ENCODE results near the gene NCOA7.
"Not testable (repeated sequence)": the region's sequence is repeated elsewhere in the genome, so short reads cannot be mapped to it uniquely, and the experiment has no call there.

The NCOA7 gene

DNA sequence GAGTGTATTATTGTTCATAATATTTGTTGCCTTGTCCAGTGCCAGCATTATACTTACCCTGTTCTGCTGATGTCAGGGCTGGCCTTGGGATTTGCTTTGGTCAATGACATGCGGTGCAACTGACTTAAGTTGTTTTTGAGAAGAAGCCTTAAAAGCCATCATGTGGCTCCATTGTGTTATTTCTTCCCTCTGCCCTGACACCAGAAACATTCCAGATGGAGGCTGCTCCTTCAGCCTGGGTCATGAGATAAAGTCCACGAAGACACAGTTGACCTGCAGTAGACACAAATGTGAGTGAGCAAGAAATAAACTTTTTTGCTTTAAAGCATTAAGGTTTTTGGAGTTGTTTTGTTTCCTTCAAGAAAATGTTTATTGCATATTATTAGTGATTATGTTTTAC, 158.3 kb downstream of the NCOA7 start (continued):
- TF ChIP-seq, protein P1, sequence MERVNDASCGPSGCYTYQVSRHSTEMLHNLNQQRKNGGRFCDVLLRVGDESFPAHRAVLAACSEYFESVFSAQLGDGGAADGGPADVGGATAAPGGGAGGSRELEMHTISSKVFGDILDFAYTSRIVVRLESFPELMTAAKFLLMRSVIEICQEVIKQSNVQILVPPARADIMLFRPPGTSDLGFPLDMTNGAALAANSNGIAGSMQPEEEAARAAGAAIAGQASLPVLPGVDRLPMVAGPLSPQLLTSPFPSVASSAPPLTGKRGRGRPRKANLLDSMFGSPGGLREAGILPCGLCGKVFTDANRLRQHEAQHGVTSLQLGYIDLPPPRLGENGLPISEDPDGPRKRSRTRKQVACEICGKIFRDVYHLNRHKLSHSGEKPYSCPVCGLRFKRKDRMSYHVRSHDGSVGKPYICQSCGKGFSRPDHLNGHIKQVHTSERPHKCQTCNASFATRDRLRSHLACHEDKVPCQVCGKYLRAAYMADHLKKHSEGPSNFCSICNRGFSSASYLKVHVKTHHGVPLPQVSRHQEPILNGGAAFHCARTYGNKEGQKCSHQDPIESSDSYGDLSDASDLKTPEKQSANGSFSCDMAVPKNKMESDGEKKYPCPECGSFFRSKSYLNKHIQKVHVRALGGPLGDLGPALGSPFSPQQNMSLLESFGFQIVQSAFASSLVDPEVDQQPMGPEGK (CRISPR knock-in tag; IDR thresholded peaks at IDR 0.05; ENCODE audit: borderline replicate concordance): no peak
- no peak for TF ChIP-seq ZNF8 (CRISPR knock-in tag; IDR thresholded peaks at IDR 0.05)
- TF ChIP-seq TOX (CRISPR knock-in tag; IDR thresholded peaks at IDR 0.05; ENCODE audit: borderline replicate concordance): no peak
- TF ChIP-seq, protein P2, sequence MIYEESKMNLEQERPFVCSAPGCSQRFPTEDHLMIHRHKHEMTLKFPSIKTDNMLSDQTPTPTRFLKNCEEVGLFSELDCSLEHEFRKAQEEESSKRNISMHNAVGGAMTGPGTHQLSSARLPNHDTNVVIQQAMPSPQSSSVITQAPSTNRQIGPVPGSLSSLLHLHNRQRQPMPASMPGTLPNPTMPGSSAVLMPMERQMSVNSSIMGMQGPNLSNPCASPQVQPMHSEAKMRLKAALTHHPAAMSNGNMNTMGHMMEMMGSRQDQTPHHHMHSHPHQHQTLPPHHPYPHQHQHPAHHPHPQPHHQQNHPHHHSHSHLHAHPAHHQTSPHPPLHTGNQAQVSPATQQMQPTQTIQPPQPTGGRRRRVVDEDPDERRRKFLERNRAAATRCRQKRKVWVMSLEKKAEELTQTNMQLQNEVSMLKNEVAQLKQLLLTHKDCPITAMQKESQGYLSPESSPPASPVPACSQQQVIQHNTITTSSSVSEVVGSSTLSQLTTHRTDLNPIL (CRISPR knock-in tag; IDR thresholded peaks at IDR 0.05; ENCODE audit: low read depth): no peak
- TF ChIP-seq ARNTL (CRISPR knock-in tag; IDR thresholded peaks at IDR 0.05; ENCODE audit: borderline replicate concordance, low read depth): no peak
- no peak for TF ChIP-seq RARB (CRISPR knock-in tag; IDR thresholded peaks at IDR 0.05)
- no peak for TF ChIP-seq GLIS3 (CRISPR knock-in tag; IDR thresholded peaks at IDR 0.05)
- no peak for TF ChIP-seq OSR1 (CRISPR knock-in tag; IDR thresholded peaks at IDR 0.05)
- no peak for TF ChIP-seq TCF4 (CRISPR knock-in tag; IDR thresholded peaks at IDR 0.05; ENCODE audit: borderline replicate concordance)
- no peak for TF ChIP-seq ZC3H10 (CRISPR knock-in tag; IDR thresholded peaks at IDR 0.05)

DNA sequence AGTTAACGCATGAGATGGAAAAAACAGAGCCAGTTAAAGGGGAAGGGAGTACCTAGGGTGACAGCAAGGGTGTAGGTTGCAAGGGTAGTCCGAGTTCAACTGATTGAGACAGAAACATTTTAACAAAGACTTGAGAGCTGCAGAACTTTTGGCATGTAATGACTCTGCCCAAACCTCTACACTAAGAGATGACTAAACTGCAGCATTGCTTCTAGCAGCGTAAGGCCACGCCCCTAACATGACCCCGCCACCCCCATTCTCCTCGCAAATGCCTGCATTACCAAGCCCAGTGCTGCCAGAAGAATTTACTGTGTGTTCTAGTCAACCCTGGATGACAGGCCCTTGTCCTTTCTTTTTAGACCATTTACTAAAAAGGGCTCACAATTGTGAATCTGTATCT, 159.5 kb downstream of the NCOA7 start:
- no peak for TF ChIP-seq OSR1 (CRISPR knock-in tag; IDR thresholded peaks at IDR 0.05)
- TF ChIP-seq, protein P2 (CRISPR knock-in tag; IDR thresholded peaks at IDR 0.05; ENCODE audit: low read depth): no peak
- no peak for TF ChIP-seq BACH2 (CRISPR knock-in tag; IDR thresholded peaks at IDR 0.05; ENCODE audit: borderline replicate concordance)
- TF ChIP-seq ISL1 (CRISPR knock-in tag; IDR thresholded peaks at IDR 0.05): no peak
- TF ChIP-seq, protein P3, sequence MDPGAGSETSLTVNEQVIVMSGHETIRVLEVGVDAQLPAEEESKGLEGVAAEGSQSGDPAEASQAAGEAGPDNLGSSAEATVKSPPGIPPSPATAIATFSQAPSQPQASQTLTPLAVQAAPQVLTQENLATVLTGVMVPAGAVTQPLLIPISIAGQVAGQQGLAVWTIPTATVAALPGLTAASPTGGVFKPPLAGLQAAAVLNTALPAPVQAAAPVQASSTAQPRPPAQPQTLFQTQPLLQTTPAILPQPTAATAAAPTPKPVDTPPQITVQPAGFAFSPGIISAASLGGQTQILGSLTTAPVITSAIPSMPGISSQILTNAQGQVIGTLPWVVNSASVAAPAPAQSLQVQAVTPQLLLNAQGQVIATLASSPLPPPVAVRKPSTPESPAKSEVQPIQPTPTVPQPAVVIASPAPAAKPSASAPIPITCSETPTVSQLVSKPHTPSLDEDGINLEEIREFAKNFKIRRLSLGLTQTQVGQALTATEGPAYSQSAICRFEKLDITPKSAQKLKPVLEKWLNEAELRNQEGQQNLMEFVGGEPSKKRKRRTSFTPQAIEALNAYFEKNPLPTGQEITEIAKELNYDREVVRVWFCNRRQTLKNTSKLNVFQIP (CRISPR knock-in tag; IDR thresholded peaks at IDR 0.05; ENCODE audit: borderline replicate concordance, low read depth): no peak
- TF ChIP-seq, protein P1 (CRISPR knock-in tag; IDR thresholded peaks at IDR 0.05; ENCODE audit: borderline replicate concordance): no peak
- no peak for TF ChIP-seq ARNTL (CRISPR knock-in tag; IDR thresholded peaks at IDR 0.05; ENCODE audit: borderline replicate concordance, low read depth)
- no peak for TF ChIP-seq ESRRG (CRISPR knock-in tag; IDR thresholded peaks at IDR 0.05)
- TF ChIP-seq, protein P4, sequence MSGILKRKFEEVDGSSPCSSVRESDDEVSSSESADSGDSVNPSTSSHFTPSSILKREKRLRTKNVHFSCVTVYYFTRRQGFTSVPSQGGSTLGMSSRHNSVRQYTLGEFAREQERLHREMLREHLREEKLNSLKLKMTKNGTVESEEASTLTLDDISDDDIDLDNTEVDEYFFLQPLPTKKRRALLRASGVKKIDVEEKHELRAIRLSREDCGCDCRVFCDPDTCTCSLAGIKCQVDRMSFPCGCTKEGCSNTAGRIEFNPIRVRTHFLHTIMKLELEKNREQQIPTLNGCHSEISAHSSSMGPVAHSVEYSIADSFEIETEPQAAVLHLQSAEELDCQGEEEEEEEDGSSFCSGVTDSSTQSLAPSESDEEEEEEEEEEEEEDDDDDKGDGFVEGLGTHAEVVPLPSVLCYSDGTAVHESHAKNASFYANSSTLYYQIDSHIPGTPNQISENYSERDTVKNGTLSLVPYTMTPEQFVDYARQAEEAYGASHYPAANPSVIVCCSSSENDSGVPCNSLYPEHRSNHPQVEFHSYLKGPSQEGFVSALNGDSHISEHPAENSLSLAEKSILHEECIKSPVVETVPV (CRISPR knock-in tag; IDR thresholded peaks at IDR 0.05): no peak
- no peak for TF ChIP-seq ZC3H10 (CRISPR knock-in tag; IDR thresholded peaks at IDR 0.05)
- no peak for TF ChIP-seq GLIS3 (CRISPR knock-in tag; IDR thresholded peaks at IDR 0.05)
- no peak for ATAC-seq

DNA sequence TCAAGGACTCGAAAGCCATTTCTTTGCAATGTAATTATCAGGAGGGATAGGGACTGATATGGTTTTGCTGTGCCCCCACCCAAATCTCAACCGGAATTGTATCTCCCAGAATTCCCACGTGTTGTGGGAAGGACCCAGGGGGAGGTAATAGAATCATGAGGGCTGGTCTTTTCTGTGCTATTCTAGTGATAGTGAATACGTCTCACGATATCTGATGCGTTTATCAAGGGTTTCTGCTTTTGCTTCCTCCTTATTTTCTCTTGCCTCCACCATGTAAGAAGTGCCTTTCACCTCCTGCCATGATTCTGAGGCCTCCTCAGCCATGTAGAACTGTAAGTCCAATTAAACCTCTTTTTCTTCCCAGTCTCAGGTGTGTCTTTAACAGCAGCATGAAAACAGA, 160.0 kb downstream of the NCOA7 start:
- ATAC-seq: not testable (repeated sequence)

DNA sequence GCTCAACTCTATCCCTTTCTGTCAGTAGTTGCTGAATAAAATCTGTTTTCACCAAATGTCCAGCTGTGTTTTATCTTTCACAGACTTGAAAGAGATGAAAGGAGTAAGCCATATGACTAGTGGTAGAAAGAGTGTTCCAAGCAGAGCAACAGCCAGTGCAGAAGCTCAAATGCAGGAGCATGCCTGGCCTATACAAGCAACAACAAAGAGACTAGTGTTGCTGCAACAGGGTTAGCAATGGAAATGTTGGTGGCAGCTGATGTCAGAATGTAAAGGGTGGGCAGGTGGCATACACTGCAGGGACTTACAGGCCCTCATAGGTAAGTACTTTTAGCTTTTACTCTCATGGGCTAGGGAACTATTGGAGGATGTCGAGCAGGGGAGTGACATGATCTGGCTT, 160.6 kb downstream of the NCOA7 start:
- ATAC-seq: no peak
- TF ChIP-seq, protein P4 (CRISPR knock-in tag; IDR thresholded peaks at IDR 0.05): no peak
- TF ChIP-seq ZNF565 (CRISPR knock-in tag; conservative IDR thresholded peaks at IDR 0.05; ENCODE audit: low read depth) (no peak), ZNF8 (CRISPR knock-in tag; IDR thresholded peaks at IDR 0.05) (no peak), ZNF70 (CRISPR knock-in tag; IDR thresholded peaks at IDR 0.05) (no peak), TOX (CRISPR knock-in tag; IDR thresholded peaks at IDR 0.05; ENCODE audit: borderline replicate concordance) (no peak), CSDC2 (CRISPR knock-in tag; IDR thresholded peaks at IDR 0.05) (no peak)
- TF ChIP-seq, protein P3 (CRISPR knock-in tag; IDR thresholded peaks at IDR 0.05; ENCODE audit: borderline replicate concordance, low read depth): no peak
- TF ChIP-seq, protein P5, sequence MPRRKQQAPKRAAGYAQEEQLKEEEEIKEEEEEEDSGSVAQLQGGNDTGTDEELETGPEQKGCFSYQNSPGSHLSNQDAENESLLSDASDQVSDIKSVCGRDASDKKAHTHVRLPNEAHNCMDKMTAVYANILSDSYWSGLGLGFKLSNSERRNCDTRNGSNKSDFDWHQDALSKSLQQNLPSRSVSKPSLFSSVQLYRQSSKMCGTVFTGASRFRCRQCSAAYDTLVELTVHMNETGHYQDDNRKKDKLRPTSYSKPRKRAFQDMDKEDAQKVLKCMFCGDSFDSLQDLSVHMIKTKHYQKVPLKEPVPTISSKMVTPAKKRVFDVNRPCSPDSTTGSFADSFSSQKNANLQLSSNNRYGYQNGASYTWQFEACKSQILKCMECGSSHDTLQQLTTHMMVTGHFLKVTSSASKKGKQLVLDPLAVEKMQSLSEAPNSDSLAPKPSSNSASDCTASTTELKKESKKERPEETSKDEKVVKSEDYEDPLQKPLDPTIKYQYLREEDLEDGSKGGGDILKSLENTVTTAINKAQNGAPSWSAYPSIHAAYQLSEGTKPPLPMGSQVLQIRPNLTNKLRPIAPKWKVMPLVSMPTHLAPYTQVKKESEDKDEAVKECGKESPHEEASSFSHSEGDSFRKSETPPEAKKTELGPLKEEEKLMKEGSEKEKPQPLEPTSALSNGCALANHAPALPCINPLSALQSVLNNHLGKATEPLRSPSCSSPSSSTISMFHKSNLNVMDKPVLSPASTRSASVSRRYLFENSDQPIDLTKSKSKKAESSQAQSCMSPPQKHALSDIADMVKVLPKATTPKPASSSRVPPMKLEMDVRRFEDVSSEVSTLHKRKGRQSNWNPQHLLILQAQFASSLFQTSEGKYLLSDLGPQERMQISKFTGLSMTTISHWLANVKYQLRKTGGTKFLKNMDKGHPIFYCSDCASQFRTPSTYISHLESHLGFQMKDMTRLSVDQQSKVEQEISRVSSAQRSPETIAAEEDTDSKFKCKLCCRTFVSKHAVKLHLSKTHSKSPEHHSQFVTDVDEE (CRISPR knock-in tag; IDR thresholded peaks at IDR 0.05): no peak
